ENCODE data around the gene WNT2.

DNA sequence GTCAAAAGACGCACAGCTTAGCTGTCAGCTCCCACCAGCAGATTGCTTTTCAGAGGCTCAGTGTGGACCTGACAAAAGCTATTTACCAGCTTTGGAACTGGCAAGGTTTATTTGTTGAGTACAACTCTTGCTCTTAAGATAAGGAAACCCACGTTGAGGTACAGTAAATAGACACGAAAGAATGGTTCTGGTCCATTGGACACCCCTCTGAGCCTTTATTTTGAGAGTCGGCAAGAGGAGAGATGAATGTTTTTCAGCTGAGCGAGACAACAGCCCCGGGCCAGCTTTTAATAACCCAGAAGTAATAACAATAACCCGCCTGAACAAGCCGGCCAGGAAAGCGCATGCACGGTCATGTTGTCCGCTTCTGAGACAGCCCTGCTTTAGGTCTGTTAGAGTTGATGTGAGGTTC is 49.0 kb downstream of the WNT2 start:
- TF ChIP-seq, protein P1, sequence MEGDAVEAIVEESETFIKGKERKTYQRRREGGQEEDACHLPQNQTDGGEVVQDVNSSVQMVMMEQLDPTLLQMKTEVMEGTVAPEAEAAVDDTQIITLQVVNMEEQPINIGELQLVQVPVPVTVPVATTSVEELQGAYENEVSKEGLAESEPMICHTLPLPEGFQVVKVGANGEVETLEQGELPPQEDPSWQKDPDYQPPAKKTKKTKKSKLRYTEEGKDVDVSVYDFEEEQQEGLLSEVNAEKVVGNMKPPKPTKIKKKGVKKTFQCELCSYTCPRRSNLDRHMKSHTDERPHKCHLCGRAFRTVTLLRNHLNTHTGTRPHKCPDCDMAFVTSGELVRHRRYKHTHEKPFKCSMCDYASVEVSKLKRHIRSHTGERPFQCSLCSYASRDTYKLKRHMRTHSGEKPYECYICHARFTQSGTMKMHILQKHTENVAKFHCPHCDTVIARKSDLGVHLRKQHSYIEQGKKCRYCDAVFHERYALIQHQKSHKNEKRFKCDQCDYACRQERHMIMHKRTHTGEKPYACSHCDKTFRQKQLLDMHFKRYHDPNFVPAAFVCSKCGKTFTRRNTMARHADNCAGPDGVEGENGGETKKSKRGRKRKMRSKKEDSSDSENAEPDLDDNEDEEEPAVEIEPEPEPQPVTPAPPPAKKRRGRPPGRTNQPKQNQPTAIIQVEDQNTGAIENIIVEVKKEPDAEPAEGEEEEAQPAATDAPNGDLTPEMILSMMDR (IDR thresholded peaks at IDR 0.05): no peak
- no peak for TF ChIP-seq EZH2 (IDR thresholded peaks at IDR 0.05; ENCODE audit: borderline replicate concordance, insufficient read depth, low read depth, low read length, poor library complexity, severe bottlenecking)
